Measurements from ENCODE around the gene DHX9.

GRCh38 chr1:182857212-182857611 lies 18.1 kb downstream of the DHX9 start:
- no peak for TF ChIP-seq TEAD4 (IDR thresholded peaks at IDR 0.05)
- no peak for TF ChIP-seq TAF1 (IDR thresholded peaks at IDR 0.05; ENCODE audit: low read depth)
- TF ChIP-seq FOXM1 (IDR thresholded peaks at IDR 0.05; ENCODE audit: borderline replicate concordance, low read depth) = no peak
- no peak for TF ChIP-seq MAX (IDR thresholded peaks at IDR 0.05)
- TF ChIP-seq RAD21 (IDR thresholded peaks at IDR 0.05; ENCODE audit: low read depth) = no peak
- TF ChIP-seq NFIC (IDR thresholded peaks at IDR 0.05) = no peak
- TF ChIP-seq EP300 (IDR thresholded peaks at IDR 0.05; ENCODE audit: borderline replicate concordance) = no peak

Data from Ishikawa (cell line).